H9 (cell line): ENCODE measurements around the gene LPGAT1. TPM values are rescaled to one million over a fixed set of nuclear protein-coding genes. Genes with fewer than 3 reads are reported as not detected.

Experiments
- DNase-seq: peaks from one replicate; pipeline ENCODE4 v3.0.0-alpha.2; 2017
- H2AFZ ChIP-seq: one replicate; pipeline ENCODE4 v1.6.1; 2013; ENCODE audit warnings: mild to moderate bottlenecking, low read length, control low read depth, moderate library complexity
- H2AK5ac ChIP-seq: 2 replicates; pipeline ENCODE4 v1.6.1; 2013; ENCODE audit warnings: low read length, control low read depth, mixed read lengths; ENCODE audit not compliant: insufficient read length
- H2BK120ac ChIP-seq: one replicate; pipeline ENCODE4 v1.6.1; 2013; ENCODE audit warnings: low read depth, mild to moderate bottlenecking, low read length, control low read depth, inconsistent platforms; ENCODE audit not compliant: poor library complexity, severe bottlenecking
- H2BK12ac ChIP-seq: 2 replicates; pipeline ENCODE4 v1.6.1; 2013; ENCODE audit warnings: low read length, control low read depth, mixed read lengths, low read depth; ENCODE audit not compliant: insufficient read length
- H2BK15ac ChIP-seq: 2 replicates; pipeline ENCODE4 v1.6.1; 2013; ENCODE audit warnings: low read depth, low read length, control low read depth
- H2BK20ac ChIP-seq: one replicate; pipeline ENCODE4 v1.6.1; 2013; ENCODE audit warnings: low read depth, mild to moderate bottlenecking, low read length, control low read depth, inconsistent platforms; ENCODE audit not compliant: poor library complexity, severe bottlenecking
- H2BK5ac ChIP-seq: 2 replicates; pipeline ENCODE4 v1.6.1; 2013; ENCODE audit warnings: low read length, control low read depth, mixed read lengths; ENCODE audit not compliant: insufficient read length
- H3K14ac ChIP-seq: 2 replicates; pipeline ENCODE4 v1.6.1; 2013; ENCODE audit warnings: low read length, control low read depth; ENCODE audit not compliant: insufficient read depth
- H3K18ac ChIP-seq: 2 replicates; pipeline ENCODE4 v1.6.1; 2013; ENCODE audit warnings: low read depth, mild to moderate bottlenecking, mixed read lengths, low read length, control low read depth; ENCODE audit not compliant: insufficient read length
- H3K23ac ChIP-seq: 2 replicates; pipeline ENCODE4 v1.6.1; 2013; ENCODE audit warnings: low read length, control low read depth, mixed read lengths, low read depth; ENCODE audit not compliant: insufficient read length
- H3K23me2 ChIP-seq: 2 replicates; pipeline ENCODE4 v1.6.1; 2013; ENCODE audit warnings: low read depth, mild to moderate bottlenecking, mixed read lengths, low read length, control low read depth; ENCODE audit not compliant: insufficient read length, poor library complexity, severe bottlenecking
- H3K27ac ChIP-seq: 2 replicates; pipeline ENCODE4 v1.5.1; 2013; ENCODE audit warnings: low read length, control low read depth, mixed read lengths, low read depth; ENCODE audit not compliant: insufficient read length
- H3K27me3 ChIP-seq: 2 replicates; pipeline ENCODE4 v1.6.1; 2013; ENCODE audit warnings: low read length, control low read depth, inconsistent platforms; ENCODE audit not compliant: insufficient read depth
- H3K4ac ChIP-seq: 2 replicates; pipeline ENCODE4 v1.6.1; 2013; ENCODE audit warnings: low read depth, mild to moderate bottlenecking, control low read depth, inconsistent platforms, low read length, moderate library complexity
- H3K4me1 ChIP-seq: 2 replicates; pipeline ENCODE4 v1.6.1; 2013; ENCODE audit warnings: low read length, control low read depth, inconsistent platforms; ENCODE audit not compliant: insufficient read depth
- H3K4me2 ChIP-seq: 2 replicates; pipeline ENCODE4 v1.6.1; 2013; ENCODE audit warnings: low read length, control low read depth, mixed read lengths; ENCODE audit not compliant: insufficient read length, insufficient read depth
- H3K56ac ChIP-seq: 2 replicates; pipeline ENCODE4 v1.6.1; 2013; ENCODE audit warnings: low read depth, mild to moderate bottlenecking, mixed read lengths, low read length, control low read depth; ENCODE audit not compliant: insufficient read length
- H3K79me1 ChIP-seq: 2 replicates; pipeline ENCODE4 v1.6.1; 2013; ENCODE audit warnings: low read depth, mild to moderate bottlenecking, moderate library complexity, low read length, control low read depth, inconsistent platforms; ENCODE audit not compliant: insufficient read depth, poor library complexity, severe bottlenecking
- H3K79me2 ChIP-seq: 2 replicates; pipeline ENCODE4 v1.6.1; 2013; ENCODE audit warnings: low read length, control low read depth, inconsistent platforms; ENCODE audit not compliant: insufficient read depth
- H3K9ac ChIP-seq: 2 replicates; pipeline ENCODE4 v1.6.1; 2013; ENCODE audit warnings: low read length, control low read depth, mixed read lengths; ENCODE audit not compliant: insufficient read length; ENCODE audit errors: extremely low read depth
- H3K9me3 ChIP-seq: one replicate; pipeline ENCODE4 v1.6.1; 2013; ENCODE audit warnings: low read depth, low read length, inconsistent platforms; ENCODE audit not compliant: control insufficient read depth
- H3T11ph ChIP-seq: one replicate; pipeline ENCODE4 v1.6.1; 2013; ENCODE audit warnings: mild to moderate bottlenecking, low read length, control low read depth, inconsistent platforms
- H4K20me1 ChIP-seq: one replicate; pipeline ENCODE4 v1.6.1; 2013; ENCODE audit not compliant: control insufficient read depth, insufficient read length, insufficient read depth
- H4K5ac ChIP-seq: 2 replicates; pipeline ENCODE4 v1.6.1; 2013; ENCODE audit warnings: low read depth, mild to moderate bottlenecking, mixed read lengths, low read length, control low read depth; ENCODE audit not compliant: insufficient read length
- H4K8ac ChIP-seq: replicated peaks from 2 replicates; pipeline ENCODE4 v1.6.1; 2013; ENCODE audit warnings: low read length, control low read depth, mixed read lengths, low read depth; ENCODE audit not compliant: insufficient read length
- H4K91ac ChIP-seq: 2 replicates; pipeline ENCODE4 v1.6.1; 2013; ENCODE audit warnings: low read depth, mild to moderate bottlenecking, moderate library complexity, mixed read lengths, low read length, control low read depth; ENCODE audit not compliant: insufficient read length
- H3K27ac Mint-ChIP-seq, 3 experiments: 2 replicates in 2 of 3; 3 replicates in 1 of 3; pipeline ENCODE4 v1.8.0; 2020 to 2021; ENCODE audit warnings: mixed read lengths in 3 of 3, mild to moderate bottlenecking in 1 of 3, moderate library complexity in 1 of 3
- H3K27me3 Mint-ChIP-seq: 2 replicates; pipeline ENCODE4 v1.8.0; 2021; ENCODE audit warnings: low read depth, mild to moderate bottlenecking, moderate library complexity, mixed read lengths
- H3K36me3 Mint-ChIP-seq, 3 experiments: 2 replicates in 2 of 3; 3 replicates in 1 of 3; pipeline ENCODE4 v1.8.0; 2020 to 2021; ENCODE audit warnings: low read depth in 3 of 3, mixed read lengths in 3 of 3; ENCODE audit not compliant: insufficient read depth in 1 of 3
- H3K4me1 Mint-ChIP-seq, 2 experiments: 2 replicates each; pipeline ENCODE4 v1.8.0; 2020; ENCODE audit warnings: mixed read lengths in 2 of 2
- H3K4me3 Mint-ChIP-seq, 2 experiments: 2 replicates in 1 of 2; 3 replicates in 1 of 2; pipeline ENCODE4 v1.8.0; 2020 to 2021; ENCODE audit warnings: mild to moderate bottlenecking in 2 of 2, mixed read lengths in 2 of 2, moderate library complexity in 1 of 2
- H3K9me3 Mint-ChIP-seq, 2 experiments: 2 replicates in 1 of 2; 3 replicates in 1 of 2; pipeline ENCODE4 v1.8.0; 2020; ENCODE audit warnings: mild to moderate bottlenecking in 2 of 2, mixed read lengths in 2 of 2, moderate library complexity in 1 of 2
- CTCF ChIP-seq: fragments of 200-600 bp; sonication (generic); conservative IDR thresholded peaks from 3 replicates; pipeline ENCODE4 v1.8.0; 2021; ENCODE audit warnings: antibody characterized with exemption, mild to moderate bottlenecking
- WGBS: extraction: QIAGEN DNeasy Blood & Tissue Kit; methylation state at CpG from one replicate; pipeline ENCODE4 v1.1.7; 2013; ENCODE audit warnings: missing lambda C conversion rate, low lambda C conversion rate, mixed read lengths; ENCODE audit not compliant: insufficient read length; ENCODE audit errors: extremely low coverage; 5-methylcytosine and 5-hydroxymethylcytosine counted together
- total RNA-seq: library from RNA; stranded (reverse); gene quantifications from 2 replicates; pipeline ENCODE4 v1.2.1, GENCODE V29; 2021

LPGAT1 gene
- total RNA-seq, 1 experiment from 2014 or later, result 12.2 TPM

GRCh38 chr1:211753649-211754251 lies 76.8 kb downstream of the LPGAT1 start:
- no peaks in the 10 kb centered on the region for H3K79me1 ChIP-seq
- no peaks in the 10 kb centered on the region for H3K27me3 Mint-ChIP-seq
- peak overlapping the region in 1 of 3 experiments; percentile 45; a peak in 3 of 7 replicates for H3K27ac Mint-ChIP-seq
- no peak overlapping the region for H2BK20ac ChIP-seq
- H3K56ac ChIP-seq, result no peak overlapping the region
- no peaks in the 10 kb centered on the region for H3K4me1 ChIP-seq
- H3K4me2 ChIP-seq, result no peak overlapping the region
- H3K23ac ChIP-seq, result no peak overlapping the region
- H3K4me1 Mint-ChIP-seq, result peaks cover 26 to 43% of the 10 kb centered on the region in 2 experiments
- DNase-seq, result no peak
- H4K5ac ChIP-seq, result no peak overlapping the region
- H3K18ac ChIP-seq, result no peak overlapping the region
- H2BK15ac ChIP-seq, result no peak overlapping the region
- H3K9me3 ChIP-seq, result no peaks in the 10 kb centered on the region
- no peaks in the 10 kb centered on the region for H3K23me2 ChIP-seq
- no peak overlapping the region for H3T11ph ChIP-seq
- no peaks in the 10 kb centered on the region for H3K27me3 ChIP-seq
- H4K8ac ChIP-seq, result no peak overlapping the region
- H3K79me2 ChIP-seq, result no peaks in the 10 kb centered on the region
- H2BK12ac ChIP-seq, result no peak overlapping the region
- H3K27ac ChIP-seq, result no peak overlapping the region
- no CpG with 5 or more reads among the region's 4 CpGs for WGBS
- H3K4me3 Mint-ChIP-seq, result no peak overlapping the region
- no peak for TF ChIP-seq CTCF
- no peak overlapping the region for H3K4ac ChIP-seq
- peaks cover 5 to 16% (median 11%) of the 10 kb centered on the region in 3 experiments; a peak in 5 of 7 replicates for H3K36me3 Mint-ChIP-seq
- H2AK5ac ChIP-seq, result no peak overlapping the region
- H4K20me1 ChIP-seq, result no peaks in the 10 kb centered on the region
- no peak overlapping the region for H2BK5ac ChIP-seq
- no peak overlapping the region for H4K91ac ChIP-seq
- H2BK120ac ChIP-seq, result no peak overlapping the region
- peaks cover 6 to 11% of the 10 kb centered on the region in 2 experiments; a peak in 4 of 5 replicates for H3K9me3 Mint-ChIP-seq
- no peak overlapping the region for H3K14ac ChIP-seq
- H2AFZ ChIP-seq, result no peak overlapping the region
- H3K9ac ChIP-seq, result no peak overlapping the region
